Left colon (tissue), 2 donors: ENCODE measurements around the gene AKT3. TPM values are rescaled to one million over a fixed set of nuclear protein-coding genes. Genes with fewer than 3 reads are reported as not detected.

Experiments
- total RNA-seq, 2 donors: library from RNA; stranded (reverse); fragmentation: NEBNext Ultra II Directional; extraction: Animal tissue kit (Norgen Biotek cat#: 25700); gene quantifications; one replicate each; pipeline ENCODE4 v1.2.1, GENCODE V29; 2021
- donor health status: DM: no; HTN: no; CAD: no.
- donor health status: DM: yes; HTN: yes; CAD: no.

AKT3 gene
- total RNA-seq, 2 donors from 2014 or later: 9.7 to 21.1 TPM

Other genes starting within 250 kb of the AKT3 start
- 10 to 100 TPM; 19.6 to 19.9 TPM for gene ZBTB18, start 201.0 kb upstream of the AKT3 start, total RNA-seq